Measurements from ENCODE around the gene SLC66A2.
"Not testable (repeated sequence)": the region's sequence is repeated elsewhere in the genome, so short reads cannot be mapped to it uniquely, and the experiment has no call there.

Gene SLC66A2

GRCh38 chr18:79971211-79971952, 19.9 kb upstream of the SLC66A2 start:
- no peak for DNase-seq (ENCODE audit: low read depth)

GRCh38 chr18:79970419-79971133, 19.1 kb upstream of the SLC66A2 start:
- DNase-seq (ENCODE audit: low read depth), result no peak

- DNase-seq (ENCODE audit: low read depth), result no peak
Measured at GRCh38 chr18:79965119-79965902, 13.9 kb upstream of the SLC66A2 start.

- DNase-seq (ENCODE audit: low read depth), result no peak
Measured at GRCh38 chr18:79964330-79965118, 13.1 kb upstream of the SLC66A2 start, which contains the start of gene HSBP1L1. Gene HSBP1L1, plus strand, starts transcription at chr18:79964643. Its CDS starts 93 bp downstream, at chr18:79964736.

GRCh38 chr18:79963658-79964329, 12.3 kb upstream of the SLC66A2 start:
- no peak for DNase-seq (ENCODE audit: low read depth)

- DNase-seq (ENCODE audit: low read depth), result no peak
Measured at GRCh38 chr18:79962835-79963657, 11.6 kb upstream of the SLC66A2 start.

- no peak for DNase-seq (ENCODE audit: low read depth)
Measured at GRCh38 chr18:79962311-79962710, 10.9 kb upstream of the SLC66A2 start.

- no peak for DNase-seq (ENCODE audit: low read depth)
Measured at GRCh38 chr18:79961527-79962291, 10.3 kb upstream of the SLC66A2 start.

GRCh38 chr18:79960921-79961526, 9.6 kb upstream of the SLC66A2 start:
- DNase-seq (ENCODE audit: low read depth), result no peak

GRCh38 chr18:79960161-79960801, 8.8 kb upstream of the SLC66A2 start:
- DNase-seq (ENCODE audit: low read depth), result not testable (repeated sequence)

GRCh38 chr18:79958981-79959380, 7.5 kb upstream of the SLC66A2 start:
- no peak for DNase-seq (ENCODE audit: low read depth)

- DNase-seq (ENCODE audit: low read depth), result no peak
Measured at GRCh38 chr18:79956276-79956675, 4.8 kb upstream of the SLC66A2 start.

- DNase-seq (ENCODE audit: low read depth), result no peak
Measured at GRCh38 chr18:79955302-79956075, 4.0 kb upstream of the SLC66A2 start.

- DNase-seq (ENCODE audit: low read depth), result no peak
Measured at GRCh38 chr18:79954791-79955190, 3.3 kb upstream of the SLC66A2 start.

GRCh38 chr18:79953971-79954651, 2.7 kb upstream of the SLC66A2 start:
- no peak for DNase-seq (ENCODE audit: low read depth)

GRCh38 chr18:79952996-79953559, 1.6 kb upstream of the SLC66A2 start:
- DNase-seq (ENCODE audit: low read depth), result no peak

GRCh38 chr18:79952456-79952995, 1.1 kb upstream of the SLC66A2 start:
- no peak for DNase-seq (ENCODE audit: low read depth)
